Mononuclear cell (primary cell): ENCODE measurements around the gene RBM19. TPM values are rescaled to one million over a fixed set of nuclear protein-coding genes. Genes with fewer than 3 reads are reported as not detected.

Source experiments
- H3K27me3 ChIP-seq: 2 replicates; pipeline ENCODE4 v1.6.0; 2011; ENCODE audit warnings: low read length, control low read depth; ENCODE audit not compliant: insufficient read depth
- H3K4me1 ChIP-seq: 2 replicates; pipeline ENCODE4 v1.5.1; 2011; ENCODE audit warnings: mild to moderate bottlenecking, low read length, control low read depth; ENCODE audit not compliant: insufficient read depth
- H3K4me3 ChIP-seq: 2 replicates; pipeline ENCODE4 v1.5.1; 2011; ENCODE audit warnings: mild to moderate bottlenecking, low read length, moderate library complexity
- H3K9me3 ChIP-seq: 2 replicates; pipeline ENCODE4 v1.5.1; 2011; ENCODE audit warnings: low read depth, mild to moderate bottlenecking, control low read depth, low read length
- total RNA-seq: library from RNA; depleted of rRNA; stranded (reverse); fragments of >200 nt; gene quantifications from one replicate; pipeline ENCODE4 v1.2.3, GENCODE V29; 2012

Gene RBM19
- total RNA-seq, 1 donor, result 33.8 TPM

DNA sequence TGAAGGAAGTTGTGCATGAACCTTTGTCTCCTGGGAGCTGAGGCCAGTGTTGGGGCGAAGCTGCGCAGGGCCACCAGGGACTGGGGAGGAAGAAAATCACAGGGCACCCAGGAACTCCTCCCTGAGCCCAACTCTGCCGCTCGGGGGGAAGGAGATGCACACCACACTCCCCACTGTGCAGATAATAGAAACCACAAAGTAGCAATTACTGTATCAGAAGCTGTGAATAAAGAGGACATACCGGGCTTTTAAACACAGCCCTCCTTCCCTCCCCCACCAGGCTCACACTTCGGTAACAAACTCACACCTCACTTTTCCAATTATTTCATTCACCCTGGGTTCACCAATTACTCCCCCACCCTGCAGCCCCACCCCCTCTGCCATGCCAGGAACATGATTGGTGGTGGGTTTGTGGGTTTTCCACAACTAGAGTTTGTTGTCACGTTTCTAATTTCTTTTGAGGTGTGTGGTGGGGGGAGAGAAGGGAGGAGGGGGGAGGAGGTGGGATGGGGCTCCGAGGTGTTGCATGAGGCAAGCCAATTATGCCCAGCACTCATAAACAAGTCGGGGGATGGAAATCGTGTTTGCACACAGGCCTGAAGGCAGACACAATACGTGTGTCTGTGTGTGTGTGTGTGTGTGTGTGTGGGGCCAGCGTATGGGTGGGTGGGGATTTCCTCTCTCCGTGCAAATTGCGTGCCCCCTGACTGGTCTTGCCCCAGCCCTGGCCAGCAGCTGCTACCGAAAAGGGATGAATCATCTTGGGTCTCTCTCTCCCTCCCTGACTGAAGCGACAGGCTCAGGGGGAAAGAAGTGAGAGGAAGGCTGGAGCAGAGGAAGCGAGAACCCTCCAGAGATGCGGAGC lies 103.3 kb downstream of the RBM19 start:
- H3K27me3 ChIP-seq, result no peaks in the 10 kb centered on the region

DNA sequence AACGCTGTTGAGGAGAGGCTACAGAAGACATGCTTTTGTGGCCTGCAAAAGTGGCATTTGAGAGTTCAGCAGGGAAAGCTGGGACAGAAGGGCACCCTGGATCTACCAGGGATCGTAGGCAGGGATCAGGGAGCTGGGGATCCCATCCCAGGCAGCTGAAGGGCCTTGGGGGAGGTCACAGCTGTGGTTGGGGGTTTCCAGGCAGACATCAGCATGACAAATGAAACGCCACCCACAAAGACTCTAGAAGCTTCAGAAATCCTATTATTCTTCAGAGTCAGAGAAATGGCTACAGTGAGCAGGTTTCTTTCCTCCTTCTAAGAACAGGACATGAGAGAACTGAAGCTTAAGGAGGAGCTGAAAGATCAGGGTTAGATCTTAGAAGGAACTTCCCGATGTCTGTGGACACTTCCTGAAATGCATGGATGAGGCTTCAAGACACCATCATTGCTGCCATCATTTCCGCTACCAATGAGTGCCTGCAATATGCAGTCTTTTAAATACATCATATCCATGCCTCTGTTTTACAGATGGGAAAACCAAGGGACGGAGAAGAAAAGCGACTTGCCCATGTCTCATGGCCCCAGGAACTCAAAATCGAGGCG lies 104.3 kb downstream of the RBM19 start:
- H3K9me3 ChIP-seq, result no peaks in the 10 kb centered on the region
- H3K4me1 ChIP-seq, result peaks cover 37% of the 10 kb centered on the region
- no peaks in the 10 kb centered on the region for H3K27me3 ChIP-seq
- no peak overlapping the region for H3K4me3 ChIP-seq

More for the DNA sequence above, 103.3 kb downstream of the RBM19 start:
- Histone ChIP-seq H3K4me3 (no peak overlapping the region), H3K4me1 (peaks cover 37% of the 10 kb centered on the region), H3K9me3 (no peaks in the 10 kb centered on the region)

DNA sequence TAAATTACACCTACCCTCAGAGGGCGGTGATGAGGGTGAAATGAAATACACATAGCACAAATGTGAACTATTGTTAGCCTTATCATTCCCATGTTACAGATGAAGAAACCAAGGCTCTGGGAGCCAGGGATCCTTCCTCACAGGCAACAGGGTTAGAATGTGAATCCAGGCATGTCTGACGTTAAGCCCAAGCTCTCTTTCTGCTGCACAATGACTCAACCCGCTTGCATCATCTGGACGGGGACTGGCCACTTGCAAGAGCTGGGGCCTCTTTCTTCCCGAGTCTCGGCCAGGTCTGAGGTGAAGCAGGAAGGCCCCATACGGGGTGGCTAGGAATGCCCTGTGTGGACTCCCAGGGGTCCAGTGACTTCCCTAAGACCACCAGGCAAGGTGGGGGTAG lies 105.2 kb downstream of the RBM19 start:
- Histone ChIP-seq H3K27me3 (no peaks in the 10 kb centered on the region), H3K9me3 (no peaks in the 10 kb centered on the region), H3K4me1 (peaks cover 37% of the 10 kb centered on the region), H3K4me3 (no peak overlapping the region)

DNA sequence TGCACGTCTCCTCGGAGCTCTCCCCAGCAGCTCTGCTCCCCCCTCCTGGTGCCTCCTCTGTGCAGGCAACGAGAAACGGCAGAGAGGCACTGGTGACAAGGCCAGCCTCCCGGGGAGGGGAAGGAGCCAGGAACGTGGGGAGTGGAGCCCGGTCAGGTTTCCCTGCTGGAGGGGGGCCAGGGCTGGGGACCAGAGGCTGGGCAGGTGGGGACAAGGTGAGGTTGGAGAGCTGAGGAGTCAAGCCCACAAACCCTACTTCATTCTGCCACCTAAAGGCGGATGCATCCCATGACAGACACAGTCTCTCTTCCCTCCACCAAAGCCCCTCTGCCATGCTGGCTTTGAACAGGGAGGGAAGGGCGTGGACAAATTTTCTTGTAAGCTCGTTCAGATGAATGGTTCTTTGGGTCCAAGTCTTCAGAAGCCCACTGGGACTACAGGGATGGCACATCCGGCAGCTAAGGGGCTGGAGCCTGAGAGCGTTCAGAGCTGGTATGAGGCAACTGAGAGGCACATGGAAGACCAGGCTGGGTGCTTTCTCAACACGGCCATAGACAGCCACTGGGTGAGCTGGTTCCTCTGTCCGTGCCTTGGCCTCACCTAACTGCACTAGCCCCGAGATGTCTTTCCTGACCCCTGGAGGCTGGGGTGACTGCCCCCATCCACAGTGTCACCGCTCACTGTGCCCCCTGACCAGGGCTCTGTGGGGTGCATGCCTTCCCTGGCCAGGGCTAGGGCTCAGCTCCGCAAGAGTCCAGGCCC lies 105.9 kb downstream of the RBM19 start:
- no peak overlapping the region for H3K4me3 ChIP-seq
- H3K9me3 ChIP-seq, result no peaks in the 10 kb centered on the region
- peaks cover 37% of the 10 kb centered on the region for H3K4me1 ChIP-seq
- H3K27me3 ChIP-seq, result no peaks in the 10 kb centered on the region

DNA sequence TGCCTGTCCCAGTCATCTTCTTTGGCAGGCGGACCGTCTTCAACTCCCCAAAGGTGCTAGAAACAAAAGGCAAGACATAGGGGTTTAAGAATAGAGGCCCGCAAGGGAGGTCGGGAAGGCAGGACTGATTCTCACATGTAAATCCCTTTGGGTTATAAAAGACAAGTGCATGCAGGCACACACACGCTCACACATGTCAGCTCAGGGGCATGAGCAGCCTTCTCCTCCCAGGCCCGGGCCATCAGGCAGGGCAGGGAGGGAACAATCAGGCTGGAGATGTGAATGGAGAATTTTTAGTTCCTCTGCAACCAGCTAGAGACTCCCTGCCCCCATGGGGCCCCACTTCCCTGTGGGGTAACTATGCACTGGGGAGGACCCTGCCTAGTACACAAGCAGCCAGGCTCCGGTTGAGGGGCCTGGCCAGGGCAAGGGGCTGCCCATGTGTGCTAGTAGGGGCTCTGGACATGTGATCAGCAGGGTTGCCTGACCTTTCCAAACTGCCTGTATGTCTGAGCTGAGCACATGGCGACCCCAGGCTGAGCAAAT lies 107.2 kb downstream of the RBM19 start:
- Histone ChIP-seq H3K4me1 (peaks cover 37% of the 10 kb centered on the region), H3K27me3 (no peaks in the 10 kb centered on the region), H3K9me3 (no peaks in the 10 kb centered on the region), H3K4me3 (no peak overlapping the region)

DNA sequence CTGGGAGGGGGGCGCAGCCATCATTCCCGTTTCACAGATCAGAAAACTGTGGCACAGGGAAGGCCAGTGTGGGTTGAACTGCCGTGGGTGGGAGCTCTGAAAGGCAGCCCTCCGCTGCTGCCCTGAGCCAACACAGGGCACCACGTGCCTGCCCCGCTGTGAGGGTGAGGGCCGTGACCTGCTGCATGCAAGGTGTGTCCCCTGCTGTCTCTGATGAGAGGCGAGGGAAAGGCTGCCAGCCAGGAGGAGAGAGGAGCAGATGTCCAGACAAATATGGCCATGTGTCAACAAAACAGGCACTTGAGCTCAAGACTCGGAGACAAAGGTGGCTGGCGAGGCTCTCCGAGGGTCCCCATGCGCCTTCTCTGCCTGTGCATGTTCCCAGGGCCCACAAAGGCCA lies 108.8 kb downstream of the RBM19 start:
- H3K4me1 ChIP-seq, result peaks cover 26% of the 10 kb centered on the region
- H3K4me3 ChIP-seq, result no peak overlapping the region
- H3K9me3 ChIP-seq, result no peaks in the 10 kb centered on the region
- no peaks in the 10 kb centered on the region for H3K27me3 ChIP-seq

DNA sequence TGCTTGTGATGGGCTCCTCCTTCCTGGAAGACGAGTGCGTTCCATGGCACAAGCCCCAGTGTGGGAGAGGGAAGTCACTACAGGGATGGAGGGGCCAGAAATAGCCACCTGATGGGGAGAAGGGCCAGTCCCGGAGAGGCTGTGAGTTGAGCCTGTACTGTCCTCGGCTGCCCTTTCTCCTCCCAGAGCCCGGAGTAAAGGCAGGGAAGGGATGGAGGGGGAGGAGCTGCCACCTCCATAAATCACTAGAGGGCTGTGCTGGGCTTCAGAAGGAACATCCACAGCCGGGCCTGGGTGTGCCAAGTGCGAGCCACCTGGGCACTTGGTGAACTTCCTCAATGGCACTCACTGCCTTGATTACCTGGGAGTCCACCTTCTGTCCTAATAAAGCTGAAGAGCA lies 110.1 kb downstream of the RBM19 start:
- Histone ChIP-seq H3K4me3 (no peak overlapping the region), H3K9me3 (no peaks in the 10 kb centered on the region), H3K4me1 (peaks cover 12% of the 10 kb centered on the region), H3K27me3 (no peaks in the 10 kb centered on the region)

DNA sequence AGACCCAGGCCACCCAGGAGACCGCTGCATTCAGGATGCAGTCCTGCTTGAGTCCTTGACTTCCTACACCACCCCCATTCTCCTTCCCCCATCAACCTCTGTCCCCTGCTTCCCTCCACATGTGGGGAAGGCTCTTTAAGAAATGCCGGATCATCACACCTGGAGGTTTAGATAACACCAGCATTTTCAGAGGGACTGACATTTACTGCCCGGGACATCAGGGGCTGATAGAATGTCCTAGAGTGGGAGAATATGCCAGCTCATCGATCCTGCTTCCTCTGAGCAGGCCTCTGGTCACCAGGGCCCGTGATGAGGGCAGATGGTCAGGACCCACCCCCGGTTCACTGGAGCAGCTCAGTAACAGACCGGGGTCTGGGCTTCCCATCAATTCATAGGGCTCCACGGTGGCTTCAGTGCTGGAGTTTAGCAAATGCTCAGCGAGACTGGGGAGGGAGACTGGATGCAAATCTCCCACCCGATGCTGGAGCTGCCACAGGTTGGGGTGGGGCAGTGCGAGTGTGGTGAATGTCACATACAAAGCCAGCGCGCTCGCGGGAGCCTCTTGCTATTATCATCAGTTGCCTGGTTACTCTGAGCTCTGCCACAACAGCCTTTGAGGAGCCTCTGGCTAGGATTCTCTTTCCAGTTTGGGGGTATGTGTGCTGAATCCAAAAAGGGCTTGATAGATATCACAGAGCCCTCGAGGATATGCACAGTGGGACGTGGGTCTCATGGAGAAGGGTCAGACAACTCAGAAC lies 111.6 kb downstream of the RBM19 start:
- H3K27me3 ChIP-seq, result no peaks in the 10 kb centered on the region

DNA sequence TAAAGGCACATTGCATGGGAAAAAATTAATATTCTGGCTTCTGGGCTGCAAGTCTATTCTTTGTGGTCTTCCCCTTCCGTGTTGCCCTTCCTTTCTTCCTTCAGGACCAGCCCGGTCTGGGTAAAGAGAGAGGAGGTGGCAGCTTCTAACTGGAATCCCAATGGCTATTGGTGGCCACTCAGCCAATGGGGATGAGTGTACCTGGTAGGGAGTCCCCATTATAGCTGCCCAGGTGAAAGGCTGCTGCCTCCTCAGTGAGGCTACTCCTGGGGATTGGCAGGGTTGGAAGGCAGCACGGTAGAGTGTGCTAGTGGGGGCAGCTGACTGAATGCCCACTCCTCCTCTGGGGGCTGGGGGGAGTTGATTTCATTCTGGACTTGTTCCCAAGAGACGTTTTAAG lies 112.6 kb downstream of the RBM19 start:
- Histone ChIP-seq H3K9me3 (no peaks in the 10 kb centered on the region), H3K27me3 (no peaks in the 10 kb centered on the region), H3K4me3 (no peak overlapping the region), H3K4me1 (no peaks in the 10 kb centered on the region)

More for the DNA sequence above, 111.6 kb downstream of the RBM19 start:
- Histone ChIP-seq H3K9me3 (no peaks in the 10 kb centered on the region), H3K4me1 (peaks cover 7% of the 10 kb centered on the region), H3K4me3 (no peak overlapping the region)

DNA sequence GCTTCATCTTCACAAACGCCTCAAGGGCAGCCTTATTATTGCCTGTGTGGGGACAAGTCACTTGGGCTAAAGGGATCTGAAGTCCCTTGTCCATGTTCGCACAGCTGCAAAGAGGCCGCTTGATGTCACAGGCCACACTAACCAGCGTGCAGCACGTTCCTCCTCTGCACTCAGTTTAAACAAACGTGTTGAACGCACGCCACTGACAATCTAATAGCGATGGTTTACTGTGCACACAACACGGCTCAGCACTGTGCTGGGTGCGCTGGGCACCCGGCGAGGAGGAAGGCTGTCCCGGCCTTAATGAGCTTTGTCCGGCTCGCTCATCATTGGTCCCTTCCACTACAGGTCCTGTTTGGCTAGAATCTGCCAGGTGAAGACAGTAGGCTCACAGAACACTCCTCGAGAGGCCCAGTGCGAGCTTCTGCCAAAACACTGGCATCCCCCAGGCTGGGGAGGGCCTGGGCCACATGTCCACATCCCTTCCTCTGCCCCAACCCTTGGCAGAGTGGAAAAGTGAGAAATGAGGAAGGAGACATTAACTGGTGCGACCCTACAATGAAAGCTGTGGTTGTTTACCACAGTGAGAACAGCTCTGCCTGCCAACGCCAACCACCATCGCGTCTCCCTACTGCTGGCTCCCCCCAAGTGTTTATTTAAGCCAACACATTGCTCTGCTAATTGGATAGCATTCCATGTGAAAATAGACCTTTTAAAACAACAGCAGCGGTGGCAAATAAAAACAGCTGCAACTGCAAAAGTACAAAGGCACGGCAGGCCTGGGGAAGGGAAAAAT lies 113.2 kb downstream of the RBM19 start:
- Histone ChIP-seq H3K4me1 (no peaks in the 10 kb centered on the region), H3K9me3 (no peaks in the 10 kb centered on the region), H3K27me3 (no peaks in the 10 kb centered on the region), H3K4me3 (no peak overlapping the region)

DNA sequence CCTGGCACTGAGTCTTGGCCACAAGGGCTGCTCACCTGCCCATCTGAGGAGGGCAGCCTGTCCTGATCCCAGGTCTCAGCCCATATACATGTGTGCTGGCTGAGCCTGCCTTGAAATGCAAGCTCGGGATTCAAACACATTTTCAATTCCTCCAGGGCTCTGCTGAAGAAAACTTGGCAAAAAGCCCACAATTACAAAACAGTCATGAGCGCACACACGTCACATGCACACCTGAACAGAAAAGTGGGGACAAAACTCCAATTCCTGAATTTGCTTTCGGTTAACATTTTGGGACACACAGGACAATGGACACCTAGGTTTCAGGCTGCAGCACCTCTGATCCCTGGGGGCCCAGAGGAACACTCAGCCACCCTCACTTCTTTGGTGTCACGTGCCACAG lies 113.9 kb downstream of the RBM19 start:
- no peak overlapping the region for H3K4me3 ChIP-seq
- no peaks in the 10 kb centered on the region for H3K9me3 ChIP-seq
- H3K4me1 ChIP-seq, result no peaks in the 10 kb centered on the region
- no peaks in the 10 kb centered on the region for H3K27me3 ChIP-seq

DNA sequence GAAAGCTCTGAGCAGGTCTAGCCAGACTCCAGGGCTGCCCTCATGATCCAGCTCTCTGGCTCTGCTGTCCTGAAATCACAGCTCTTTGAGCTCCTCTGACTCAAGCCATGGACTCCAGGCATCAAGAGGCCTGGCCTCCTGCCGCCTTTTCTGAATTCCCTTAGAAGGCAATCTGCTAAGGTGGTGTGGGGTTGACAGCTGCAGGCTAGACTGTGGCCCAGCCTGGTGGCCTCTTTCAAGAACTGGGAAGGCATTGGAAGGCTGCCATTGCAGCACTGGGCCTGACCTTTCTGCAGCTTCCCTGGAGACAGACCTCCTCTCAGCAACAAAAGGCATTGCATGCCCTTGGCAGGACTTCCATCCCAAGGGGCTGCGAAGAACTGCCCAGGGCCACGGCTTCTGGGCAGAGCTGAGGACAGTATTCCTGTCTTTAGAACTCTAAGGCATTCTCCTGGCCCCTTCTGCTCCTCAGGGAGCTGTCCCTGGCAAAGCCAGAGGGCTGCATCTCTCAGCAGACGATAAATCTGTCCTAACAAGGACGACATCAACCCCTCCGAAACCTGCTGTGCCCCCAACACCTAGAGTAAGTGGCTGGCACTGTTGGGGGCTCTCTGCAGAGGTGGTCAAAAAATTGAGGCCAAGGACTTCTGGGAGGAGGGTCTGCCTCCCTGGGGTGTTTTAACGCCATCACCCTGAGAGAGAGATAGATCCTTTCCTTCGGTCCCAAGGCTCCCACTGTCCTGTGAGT lies 115.6 kb downstream of the RBM19 start:
- Histone ChIP-seq H3K4me1 (no peaks in the 10 kb centered on the region), H3K4me3 (no peak overlapping the region), H3K9me3 (no peaks in the 10 kb centered on the region), H3K27me3 (no peaks in the 10 kb centered on the region)

DNA sequence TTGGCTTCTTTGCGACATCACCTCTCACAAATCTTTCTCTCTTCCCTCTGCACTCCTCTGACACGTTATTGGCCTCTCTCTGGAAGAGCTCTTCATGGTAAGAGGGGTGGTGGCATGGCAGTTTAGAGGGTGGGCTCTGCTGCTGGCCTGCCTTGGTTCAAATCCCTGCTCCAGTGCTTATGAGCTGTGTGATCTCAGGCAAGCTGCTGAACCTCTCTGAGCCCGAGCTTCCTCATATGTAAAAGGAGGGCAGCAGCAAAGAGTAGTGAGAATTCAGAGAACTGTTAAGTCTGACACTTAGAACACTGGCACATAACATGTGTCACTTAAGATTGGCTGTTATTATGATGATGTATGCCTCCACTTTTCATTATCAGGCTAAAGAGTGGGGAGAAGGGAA lies 118.3 kb downstream of the RBM19 start:
- H3K4me3 ChIP-seq, result no peak overlapping the region
- H3K27me3 ChIP-seq, result no peaks in the 10 kb centered on the region
- H3K4me1 ChIP-seq, result no peaks in the 10 kb centered on the region
- no peaks in the 10 kb centered on the region for H3K9me3 ChIP-seq
